D341Med (cell line): Measurements from ENCODE around the gene AGO1.

Experiments used
- DNase-seq: peaks from one replicate; pipeline ENCODE4 v3.0.0; 2012; ENCODE audit warnings: low spot score

AGO1 gene

GRCh38 chr1:35882945-35883634 is at the start of gene AGO1:
Gene AGO1, plus strand, starts transcription at chr1:35883209. Its CDS starts 213 bp downstream, at chr1:35883422.
- peak; percentile 100 for DNase-seq

GRCh38 chr1:35833395-35833794 is 49.6 kb upstream of the AGO1 start:
- DNase-seq: no peak

- no peak for DNase-seq
Measured at GRCh38 chr1:35834218-35834617, 48.8 kb upstream of the AGO1 start.

GRCh38 chr1:35835398-35835797 is 47.6 kb upstream of the AGO1 start:
- DNase-seq: no peak

GRCh38 chr1:35836734-35837133 is 46.3 kb upstream of the AGO1 start:
- DNase-seq: no peak

- DNase-seq: no peak
Measured at GRCh38 chr1:35838693-35839245, 44.2 kb upstream of the AGO1 start.

GRCh38 chr1:35844826-35845225 is 38.2 kb upstream of the AGO1 start:
- no peak for DNase-seq

GRCh38 chr1:35845766-35846165 is 37.2 kb upstream of the AGO1 start:
- DNase-seq: no peak

GRCh38 chr1:35847935-35848565 is 35.0 kb upstream of the AGO1 start:
- DNase-seq: no peak

GRCh38 chr1:35850051-35850450 is 33.0 kb upstream of the AGO1 start:
- DNase-seq: no peak

- DNase-seq: no peak
Measured at GRCh38 chr1:35850716-35851115, 32.3 kb upstream of the AGO1 start.

GRCh38 chr1:35851132-35851869 is 31.7 kb upstream of the AGO1 start:
- no peak for DNase-seq

- no peak for DNase-seq
Measured at GRCh38 chr1:35852241-35852640, 30.8 kb upstream of the AGO1 start.

- DNase-seq: peak; percentile 68
Measured at GRCh38 chr1:35854989-35855700, 27.9 kb upstream of the AGO1 start.

GRCh38 chr1:35856964-35857363 is 26.0 kb upstream of the AGO1 start:
- DNase-seq: no peak

- DNase-seq: no peak
Measured at GRCh38 chr1:35857830-35858229, 25.2 kb upstream of the AGO1 start.

GRCh38 chr1:35860696-35861095 is 22.3 kb upstream of the AGO1 start:
- DNase-seq: no peak

GRCh38 chr1:35863136-35863535 is 19.9 kb upstream of the AGO1 start:
- DNase-seq: no peak

GRCh38 chr1:35863881-35864625 is 19.0 kb upstream of the AGO1 start:
- no peak for DNase-seq

GRCh38 chr1:35864813-35865212 is 18.2 kb upstream of the AGO1 start:
- DNase-seq: no peak

- no peak for DNase-seq
Measured at GRCh38 chr1:35866991-35867390, 16.0 kb upstream of the AGO1 start.
